Glutamatergic neuron (in vitro differentiated cells): ENCODE results near the gene MYH16. TPM values are rescaled to one million over a fixed set of nuclear protein-coding genes. Genes with fewer than 3 reads are reported as not detected.

ENCODE experiments used
- DNase-seq: peaks from one replicate; pipeline ENCODE4 v3.0.0; 2022
- H3K27ac Mint-ChIP-seq: one replicate; pipeline ENCODE4 v1.8.0; 2020; ENCODE audit warnings: mild to moderate bottlenecking, mixed read lengths, inconsistent platforms; ENCODE audit not compliant: unreplicated experiment
- H3K27me3 Mint-ChIP-seq: one replicate; pipeline ENCODE4 v1.8.0; 2020; ENCODE audit warnings: mild to moderate bottlenecking, moderate library complexity, mixed read lengths, inconsistent platforms; ENCODE audit not compliant: unreplicated experiment
- H3K36me3 Mint-ChIP-seq: one replicate; pipeline ENCODE4 v1.8.0; 2020; ENCODE audit warnings: mild to moderate bottlenecking, mixed read lengths, inconsistent platforms; ENCODE audit not compliant: unreplicated experiment
- H3K4me1 Mint-ChIP-seq: one replicate; pipeline ENCODE4 v1.8.0; 2020; ENCODE audit warnings: mild to moderate bottlenecking, low read depth, mixed read lengths, inconsistent platforms; ENCODE audit not compliant: unreplicated experiment
- H3K4me3 Mint-ChIP-seq: one replicate; pipeline ENCODE4 v1.8.0; 2020; ENCODE audit warnings: mild to moderate bottlenecking, mixed read lengths, inconsistent platforms; ENCODE audit not compliant: unreplicated experiment
- H3K9me3 Mint-ChIP-seq: one replicate; pipeline ENCODE4 v1.8.0; 2020; ENCODE audit warnings: mild to moderate bottlenecking, moderate library complexity, mixed read lengths, inconsistent platforms; ENCODE audit not compliant: unreplicated experiment
- CTCF ChIP-seq: fragments of 200-600 bp; sonication (generic); IDR thresholded peaks from one replicate; pipeline ENCODE4 v1.5.0; 2021; ENCODE audit not compliant: partially characterized antibody, unreplicated experiment
- total RNA-seq: library from RNA; stranded (reverse); fragmentation: NEBNext Ultra II Directional; extraction: Animal tissue kit (Norgen Biotek cat#: 25700); gene quantifications from one replicate; pipeline ENCODE4 v1.2.1, GENCODE V29; 2021; ENCODE audit not compliant: unreplicated experiment

The MYH16 gene
- total RNA-seq, 1 donor from 2014 or later = not detected

DNA sequence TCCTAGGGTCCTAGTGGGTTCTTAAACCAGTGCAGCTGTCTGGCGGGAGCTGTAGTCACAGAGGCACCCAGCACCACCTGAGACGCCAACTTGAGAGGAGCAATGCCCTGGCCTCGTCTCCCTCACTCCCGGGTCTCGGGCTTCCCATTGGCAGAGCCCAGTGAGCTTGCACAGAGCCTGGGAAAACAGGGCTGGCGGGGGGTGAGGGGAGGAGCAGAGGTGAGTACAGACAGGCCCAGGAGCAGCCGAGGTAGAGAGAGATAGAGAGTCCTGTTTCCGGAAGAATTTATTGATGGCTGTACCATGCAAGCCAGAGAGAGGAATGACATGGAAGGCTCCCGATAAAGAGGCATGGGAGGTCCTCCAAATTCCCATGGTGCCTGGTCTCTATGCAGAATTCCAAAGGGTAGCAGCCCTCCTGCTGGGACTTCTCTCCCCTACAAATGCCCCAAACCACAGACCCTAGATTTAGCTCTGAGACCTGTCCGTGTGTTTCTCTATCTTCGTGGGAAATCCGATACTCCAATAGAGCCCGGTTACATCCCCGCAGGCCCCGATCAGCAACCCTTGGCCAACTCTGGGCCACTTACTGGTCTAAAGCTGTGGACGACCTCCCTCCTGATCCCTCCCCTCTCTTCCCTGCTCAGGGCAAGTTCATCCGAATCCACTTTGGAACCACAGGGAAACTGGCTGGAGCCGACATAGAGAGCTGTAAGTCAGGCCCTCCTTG is 20.3 kb upstream of the MYH16 start:
- Mint-ChIP-seq H3K4me3 (no peak overlapping the region), H3K4me1 (no peaks in the 10 kb centered on the region), H3K27ac (no peak overlapping the region), H3K27me3 (peaks cover 1% of the 10 kb centered on the region), H3K9me3 (no peaks in the 10 kb centered on the region), H3K36me3 (no peaks in the 10 kb centered on the region)
- no peak for TF ChIP-seq CTCF
- DNase-seq = no peak

DNA sequence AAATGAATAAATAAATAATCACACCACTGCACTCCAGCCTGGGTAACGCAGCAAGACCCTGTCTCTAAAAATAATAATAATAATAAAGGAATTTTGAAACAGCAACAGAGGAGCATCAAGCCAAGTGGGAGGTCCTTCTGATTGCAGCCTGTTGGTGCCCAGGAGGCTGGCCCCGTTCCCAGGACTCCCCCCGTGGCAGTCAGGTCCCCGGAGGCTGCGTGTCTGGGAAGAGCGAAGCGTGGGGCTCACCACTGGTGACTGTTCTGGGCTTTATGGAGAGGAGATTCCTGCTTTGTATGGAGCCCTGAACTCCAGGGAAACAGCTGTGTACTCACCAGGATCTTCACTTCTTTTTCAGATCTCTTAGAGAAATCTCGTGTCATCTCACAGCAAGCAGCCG is 19.3 kb upstream of the MYH16 start:
- Mint-ChIP-seq H3K9me3 (no peaks in the 10 kb centered on the region), H3K27me3 (peaks cover 1% of the 10 kb centered on the region), H3K27ac (no peak overlapping the region), H3K4me1 (no peaks in the 10 kb centered on the region), H3K36me3 (no peaks in the 10 kb centered on the region), H3K4me3 (no peak overlapping the region)
- no peak for TF ChIP-seq CTCF
- DNase-seq = no peak

- TF ChIP-seq CTCF = no peak
- DNase-seq = no peak
- no peak overlapping the region for H3K27ac Mint-ChIP-seq
- no peaks in the 10 kb centered on the region for H3K4me1 Mint-ChIP-seq
- H3K36me3 Mint-ChIP-seq = no peaks in the 10 kb centered on the region
- peaks cover 1% of the 10 kb centered on the region for H3K27me3 Mint-ChIP-seq
- no peak overlapping the region for H3K4me3 Mint-ChIP-seq
- H3K9me3 Mint-ChIP-seq = no peaks in the 10 kb centered on the region
Measured at GRCh38 chr7:99254390-99254789, 18.2 kb upstream of the MYH16 start.

- Mint-ChIP-seq H3K36me3 (no peaks in the 10 kb centered on the region), H3K27me3 (peaks cover under 1% of the 10 kb centered on the region), H3K4me3 (no peak overlapping the region), H3K27ac (no peak overlapping the region), H3K9me3 (no peaks in the 10 kb centered on the region), H3K4me1 (no peaks in the 10 kb centered on the region)
- DNase-seq = no peak
- TF ChIP-seq CTCF = no peak
Measured at GRCh38 chr7:99255463-99255862, 17.2 kb upstream of the MYH16 start.

DNA sequence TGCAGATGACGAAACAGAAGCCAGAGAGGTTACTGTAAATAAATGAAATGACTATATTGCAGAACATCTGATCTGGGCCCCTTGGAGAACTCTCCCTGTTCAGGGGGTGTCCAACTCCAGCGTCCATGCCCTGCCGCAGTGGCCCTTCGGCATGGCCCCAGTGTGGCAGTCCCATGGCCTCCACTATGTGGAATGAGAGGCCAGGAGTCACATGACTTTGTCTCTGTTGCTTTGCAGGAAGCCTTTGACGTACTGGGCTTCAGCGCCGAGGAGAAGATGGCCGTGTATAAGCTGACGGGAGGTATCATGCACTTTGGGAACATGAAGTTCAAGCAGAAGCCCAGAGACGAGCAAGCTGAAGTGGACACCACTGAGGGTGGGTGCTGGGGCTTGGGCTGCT is 15.6 kb upstream of the MYH16 start:
- Mint-ChIP-seq H3K36me3 (no peaks in the 10 kb centered on the region), H3K9me3 (peaks cover 3% of the 10 kb centered on the region), H3K4me1 (no peaks in the 10 kb centered on the region), H3K4me3 (no peak overlapping the region), H3K27me3 (no peaks in the 10 kb centered on the region), H3K27ac (no peak overlapping the region)
- no peak for TF ChIP-seq CTCF
- no peak for DNase-seq
